ENCODE data around the gene CD80. TPM values are rescaled to one million over a fixed set of nuclear protein-coding genes. Genes with fewer than 3 reads are reported as not detected.

CD80 gene
- total and polyA plus RNA-seq, 7 donors: 0.06 to 0.22 (median 0.07) TPM; not detected in 4

DNA sequence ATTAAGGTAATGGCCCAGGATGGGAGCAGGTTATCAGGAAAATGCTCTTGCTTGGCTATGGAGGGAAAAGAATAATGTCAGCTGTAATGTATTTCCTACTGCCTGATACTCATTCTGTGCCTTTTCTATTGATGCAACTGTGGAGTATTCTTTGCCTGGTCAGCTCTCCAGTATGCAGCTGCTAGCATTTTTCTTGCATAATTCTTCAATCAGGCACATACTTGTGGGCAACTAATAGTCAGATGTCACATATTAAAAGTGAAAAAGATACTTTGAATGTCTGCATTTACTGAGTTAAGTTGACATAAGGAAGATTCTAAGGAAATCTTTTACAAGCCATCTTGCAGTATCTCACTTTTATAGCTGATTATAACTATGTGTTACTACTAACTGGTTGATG is 29.5 kb downstream of the CD80 start:
- Histone ChIP-seq H3K36me3 (ENCODE audit: insufficient read depth in 1 of 2, low read depth in 1 of 2) (peaks cover 0 to 13% of the 10 kb centered on the region in 2 donors), H3K4me3 (no peak overlapping the region), H3K9me3 (no peaks in the 10 kb centered on the region), H3K27me3 (ENCODE audit: insufficient read depth in 3 of 3, low read length in 2 of 3) (no peaks in the 10 kb centered on the region), H3K27ac (no peak overlapping the region), H3K4me1 (no peaks in the 10 kb centered on the region)
- TF ChIP-seq, protein P1, sequence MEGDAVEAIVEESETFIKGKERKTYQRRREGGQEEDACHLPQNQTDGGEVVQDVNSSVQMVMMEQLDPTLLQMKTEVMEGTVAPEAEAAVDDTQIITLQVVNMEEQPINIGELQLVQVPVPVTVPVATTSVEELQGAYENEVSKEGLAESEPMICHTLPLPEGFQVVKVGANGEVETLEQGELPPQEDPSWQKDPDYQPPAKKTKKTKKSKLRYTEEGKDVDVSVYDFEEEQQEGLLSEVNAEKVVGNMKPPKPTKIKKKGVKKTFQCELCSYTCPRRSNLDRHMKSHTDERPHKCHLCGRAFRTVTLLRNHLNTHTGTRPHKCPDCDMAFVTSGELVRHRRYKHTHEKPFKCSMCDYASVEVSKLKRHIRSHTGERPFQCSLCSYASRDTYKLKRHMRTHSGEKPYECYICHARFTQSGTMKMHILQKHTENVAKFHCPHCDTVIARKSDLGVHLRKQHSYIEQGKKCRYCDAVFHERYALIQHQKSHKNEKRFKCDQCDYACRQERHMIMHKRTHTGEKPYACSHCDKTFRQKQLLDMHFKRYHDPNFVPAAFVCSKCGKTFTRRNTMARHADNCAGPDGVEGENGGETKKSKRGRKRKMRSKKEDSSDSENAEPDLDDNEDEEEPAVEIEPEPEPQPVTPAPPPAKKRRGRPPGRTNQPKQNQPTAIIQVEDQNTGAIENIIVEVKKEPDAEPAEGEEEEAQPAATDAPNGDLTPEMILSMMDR (IDR thresholded peaks at IDR 0.05): no peak
- intact Hi-C loops (cut with DNase I): loop anchor here in 1 of 2 donors (5.0 kb wide), 1 partner anchor 152 kb away; no protein-coding TSS in a partner anchor
- DNase-seq (no peak), ATAC-seq (no peak)

DNA sequence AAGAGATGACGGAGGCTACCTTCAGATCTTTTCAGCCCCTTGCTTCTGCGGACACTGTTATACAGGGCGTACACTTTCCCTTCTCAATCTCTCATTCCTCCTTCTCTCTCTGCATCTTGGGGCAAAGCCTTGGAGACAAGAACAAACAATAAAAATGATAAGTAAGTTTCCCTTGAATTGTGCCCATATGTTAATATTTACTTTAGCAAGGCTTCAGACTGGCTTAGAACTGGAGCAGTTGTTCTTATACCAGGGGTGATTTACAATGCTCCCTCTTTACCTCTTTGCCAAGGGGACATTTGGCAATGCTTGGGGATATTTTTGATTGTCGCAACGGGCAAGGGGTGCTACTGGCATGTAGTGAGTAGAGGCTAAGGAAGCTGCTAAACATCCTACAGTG is 31.7 kb downstream of the CD80 start:
- TF ChIP-seq, protein P1 (IDR thresholded peaks at IDR 0.05): no peak
- DNase-seq (no peak), ATAC-seq (no peak)
- Histone ChIP-seq H3K4me1 (no peaks in the 10 kb centered on the region), H3K27me3 (ENCODE audit: insufficient read depth in 3 of 3, low read length in 2 of 3) (no peaks in the 10 kb centered on the region), H3K4me3 (no peak overlapping the region), H3K9me3 (no peaks in the 10 kb centered on the region), H3K27ac (no peak overlapping the region), H3K36me3 (ENCODE audit: insufficient read depth in 1 of 2, low read depth in 1 of 2) (peaks cover 0 to 35% of the 10 kb centered on the region in 2 donors)
- intact Hi-C loops (cut with DNase I): loop anchor here in 1 of 2 donors (5.0 kb wide), 1 partner anchor 155 kb away; no protein-coding TSS in a partner anchor
- 86 to 97% (median 93%) methylated on average over 5 of the region's 5 CpGs for WGBS, 3 donors

- DNase-seq (no peak), ATAC-seq (peak in 3 of 4 donors; percentile 30 to 67 (median 46))
- Histone ChIP-seq H3K4me1 (no peaks in the 10 kb centered on the region), H3K36me3 (ENCODE audit: insufficient read depth in 1 of 2, low read depth in 1 of 2) (peaks cover 0 to 60% of the 10 kb centered on the region in 2 donors), H3K4me3 (no peak overlapping the region), H3K27me3 (ENCODE audit: insufficient read depth in 3 of 3, low read length in 2 of 3) (no peaks in the 10 kb centered on the region), H3K27ac (peak overlapping the region; percentile 33), H3K9me3 (no peaks in the 10 kb centered on the region)
- TF ChIP-seq, protein P1 (IDR thresholded peaks at IDR 0.05): peak; percentile 53
- intact Hi-C loops (cut with DNase I): loop anchor here in 1 of 2 donors (5.0 kb wide), 1 partner anchor 157 kb away; no protein-coding TSS in a partner anchor
- 63 to 64% (median 64%) methylated on average over 4 of the region's 4 CpGs for WGBS, 3 donors
These were observed 34.3 kb downstream of the CD80 start for GRCh38 chr3:119524931-119525662.

GRCh38 chr3:119518026-119518425 is 41.4 kb downstream of the CD80 start:
- Histone ChIP-seq H3K27ac (no peak overlapping the region), H3K4me3 (no peak overlapping the region)
- intact Hi-C loops (cut with DNase I): no loop called here

More at GRCh38 chr3:119518026-119518425, 41.4 kb downstream of the CD80 start:
- H3K9me3 ChIP-seq: no peaks in the 10 kb centered on the region
- ATAC-seq (no peak), DNase-seq (no peak)
- peaks cover 11 to 99% of the 10 kb centered on the region in 2 donors for H3K36me3 ChIP-seq (ENCODE audit: insufficient read depth in 1 of 2, low read depth in 1 of 2)
- TF ChIP-seq, protein P1 (IDR thresholded peaks at IDR 0.05): no peak
- 93 to 100% (median 96%) methylated on average over 1 of the region's 1 CpG for WGBS, 3 donors
- H3K4me1 ChIP-seq: no peaks in the 10 kb centered on the region
- H3K27me3 ChIP-seq (ENCODE audit: insufficient read depth in 3 of 3, low read length in 2 of 3): no peaks in the 10 kb centered on the region
